ENCODE data around the gene MAP3K10.

Gene MAP3K10

DNA sequence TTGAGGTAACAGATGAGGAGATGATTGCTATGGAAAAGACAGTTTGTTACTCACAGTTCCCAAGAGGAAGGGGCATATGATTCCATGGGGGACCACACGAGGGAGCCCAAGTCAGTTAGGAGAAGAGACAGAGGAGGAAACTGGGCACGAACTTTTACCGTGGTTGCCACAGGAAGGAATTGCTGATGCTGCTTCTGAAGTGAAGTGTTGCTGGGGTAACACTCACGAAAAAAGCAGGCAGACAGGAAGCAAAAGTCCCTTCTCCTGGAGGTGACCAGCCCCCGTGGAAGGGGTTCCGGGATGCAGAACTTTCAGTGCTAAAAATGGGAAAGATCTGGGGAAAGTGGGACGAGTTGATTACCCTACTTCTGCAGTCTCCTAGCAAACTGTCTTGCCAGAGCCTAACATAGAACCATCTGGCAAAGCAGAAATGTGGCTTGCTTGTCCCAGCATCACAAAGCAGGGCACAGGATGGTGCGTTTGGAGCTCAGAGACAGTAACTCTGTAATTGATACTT lies 35.4 kb upstream of the MAP3K10 start (continued):
- TF ChIP-seq ZNF239 (tag by site-specific recombination; IDR thresholded peaks at IDR 0.05) (no peak), ZNF133 (tag by site-specific recombination; IDR thresholded peaks at IDR 0.05) (peak; percentile 68; the same call in 1 of the 2 replicates), ZNF266 (tag by site-specific recombination; IDR thresholded peaks at IDR 0.05; ENCODE audit: low read depth) (peak; percentile 100), ZNF398 (tag by site-specific recombination; IDR thresholded peaks at IDR 0.05) (no peak), CTCF (tag by site-specific recombination; IDR thresholded peaks at IDR 0.05) (peak; percentile 82), ZBTB17 (tag by site-specific recombination; IDR thresholded peaks at IDR 0.05) (0 out of 2 replicates have a peak, but pooled peaks have one; percentile 36), ZBTB11 (tag by site-specific recombination; conservative IDR thresholded peaks at IDR 0.05; ENCODE audit: low read depth) (peak; percentile 52), ZNF426 (tag by site-specific recombination; IDR thresholded peaks at IDR 0.05) (no peak), ZNF560 (tag by site-specific recombination; IDR thresholded peaks at IDR 0.05; ENCODE audit: borderline replicate concordance) (no peak), ZNF18 (tag by site-specific recombination; IDR thresholded peaks at IDR 0.05) (no peak), AEBP2 (tag by site-specific recombination; IDR thresholded peaks at IDR 0.05; ENCODE audit: borderline replicate concordance) (no peak), SP3 (tag by site-specific recombination; IDR thresholded peaks at IDR 0.05) (no peak), ZNF2 (tag by site-specific recombination; IDR thresholded peaks at IDR 0.05) (0 out of 2 replicates have a peak, but pooled peaks have one; percentile 48), ZNF335 (tag by site-specific recombination; conservative IDR thresholded peaks at IDR 0.05) (no peak), HOXC10 (CRISPR knock-in tag; IDR thresholded peaks at IDR 0.05) (no peak), ZNF623 (tag by site-specific recombination; IDR thresholded peaks at IDR 0.05) (no peak), PBX3 (CRISPR knock-in tag; IDR thresholded peaks at IDR 0.05) (no peak), ZNF549 (tag by site-specific recombination; IDR thresholded peaks at IDR 0.05) (no peak), ZNF184 (tag by site-specific recombination; IDR thresholded peaks at IDR 0.05) (no peak), ZNF610 (tag by site-specific recombination; IDR thresholded peaks at IDR 0.05; ENCODE audit: borderline replicate concordance) (no peak), BCL6B (tag by site-specific recombination; IDR thresholded peaks at IDR 0.05) (no peak)
- TF ChIP-seq, protein P1, sequence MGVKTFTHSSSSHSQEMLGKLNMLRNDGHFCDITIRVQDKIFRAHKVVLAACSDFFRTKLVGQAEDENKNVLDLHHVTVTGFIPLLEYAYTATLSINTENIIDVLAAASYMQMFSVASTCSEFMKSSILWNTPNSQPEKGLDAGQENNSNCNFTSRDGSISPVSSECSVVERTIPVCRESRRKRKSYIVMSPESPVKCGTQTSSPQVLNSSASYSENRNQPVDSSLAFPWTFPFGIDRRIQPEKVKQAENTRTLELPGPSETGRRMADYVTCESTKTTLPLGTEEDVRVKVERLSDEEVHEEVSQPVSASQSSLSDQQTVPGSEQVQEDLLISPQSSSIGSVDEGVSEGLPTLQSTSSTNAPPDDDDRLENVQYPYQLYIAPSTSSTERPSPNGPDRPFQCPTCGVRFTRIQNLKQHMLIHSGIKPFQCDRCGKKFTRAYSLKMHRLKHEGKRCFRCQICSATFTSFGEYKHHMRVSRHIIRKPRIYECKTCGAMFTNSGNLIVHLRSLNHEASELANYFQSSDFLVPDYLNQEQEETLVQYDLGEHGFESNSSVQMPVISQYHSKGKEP (tag by site-specific recombination; IDR thresholded peaks at IDR 0.05) = no peak
- TF ChIP-seq, protein P2, sequence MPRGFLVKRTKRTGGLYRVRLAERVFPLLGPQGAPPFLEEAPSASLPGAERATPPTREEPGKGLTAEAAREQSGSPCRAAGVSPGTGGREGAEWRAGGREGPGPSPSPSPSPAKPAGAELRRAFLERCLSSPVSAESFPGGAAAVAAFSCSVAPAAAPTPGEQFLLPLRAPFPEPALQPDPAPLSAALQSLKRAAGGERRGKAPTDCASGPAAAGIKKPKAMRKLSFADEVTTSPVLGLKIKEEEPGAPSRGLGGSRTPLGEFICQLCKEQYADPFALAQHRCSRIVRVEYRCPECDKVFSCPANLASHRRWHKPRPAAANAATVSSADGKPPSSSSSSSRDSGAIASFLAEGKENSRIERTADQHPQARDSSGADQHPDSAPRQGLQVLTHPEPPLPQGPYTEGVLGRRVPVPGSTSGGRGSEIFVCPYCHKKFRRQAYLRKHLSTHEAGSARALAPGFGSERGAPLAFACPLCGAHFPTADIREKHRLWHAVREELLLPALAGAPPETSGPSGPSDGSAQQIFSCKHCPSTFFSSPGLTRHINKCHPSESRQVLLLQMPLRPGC (tag by site-specific recombination; IDR thresholded peaks at IDR 0.05) = no peak
